ENCODE results near the gene HSD17B1. TPM values are rescaled to one million over a fixed set of nuclear protein-coding genes. Genes with fewer than 3 reads are reported as not detected.

The HSD17B1 gene
- total RNA-seq, 4 donors from 2014 or later: 0.41 to 2.2 (median 0.95) TPM; not detected in 1

DNA sequence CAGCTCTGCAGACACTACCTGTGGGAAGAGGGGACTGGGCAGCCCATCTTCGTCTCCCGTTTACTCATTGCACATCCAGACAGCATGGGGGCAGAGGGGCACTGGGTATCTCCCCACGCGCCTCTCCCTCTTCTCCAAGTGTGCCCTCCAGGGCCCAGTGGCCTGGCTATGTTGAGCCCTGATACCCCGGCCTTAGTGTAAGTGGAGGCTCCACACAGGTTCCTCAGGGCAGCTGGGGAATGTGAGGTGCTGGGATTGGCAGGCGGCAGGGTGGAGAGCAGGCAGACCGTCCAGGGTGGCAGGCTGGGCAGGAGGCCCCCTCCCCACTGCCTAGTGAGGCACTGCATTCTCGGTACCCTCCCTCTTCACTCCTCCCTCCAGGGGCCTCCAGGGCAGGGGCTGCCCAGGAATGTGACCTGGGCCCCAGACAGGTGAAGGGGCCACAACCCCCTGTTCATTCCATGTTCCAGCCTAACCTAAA is 29.9 kb upstream of the HSD17B1 start:
- no peak for TF ChIP-seq POLR2AphosphoS5 (IDR thresholded peaks at IDR 0.05)
- no peak for TF ChIP-seq POLR2A (IDR thresholded peaks at IDR 0.05)
- TF ChIP-seq, protein P1, sequence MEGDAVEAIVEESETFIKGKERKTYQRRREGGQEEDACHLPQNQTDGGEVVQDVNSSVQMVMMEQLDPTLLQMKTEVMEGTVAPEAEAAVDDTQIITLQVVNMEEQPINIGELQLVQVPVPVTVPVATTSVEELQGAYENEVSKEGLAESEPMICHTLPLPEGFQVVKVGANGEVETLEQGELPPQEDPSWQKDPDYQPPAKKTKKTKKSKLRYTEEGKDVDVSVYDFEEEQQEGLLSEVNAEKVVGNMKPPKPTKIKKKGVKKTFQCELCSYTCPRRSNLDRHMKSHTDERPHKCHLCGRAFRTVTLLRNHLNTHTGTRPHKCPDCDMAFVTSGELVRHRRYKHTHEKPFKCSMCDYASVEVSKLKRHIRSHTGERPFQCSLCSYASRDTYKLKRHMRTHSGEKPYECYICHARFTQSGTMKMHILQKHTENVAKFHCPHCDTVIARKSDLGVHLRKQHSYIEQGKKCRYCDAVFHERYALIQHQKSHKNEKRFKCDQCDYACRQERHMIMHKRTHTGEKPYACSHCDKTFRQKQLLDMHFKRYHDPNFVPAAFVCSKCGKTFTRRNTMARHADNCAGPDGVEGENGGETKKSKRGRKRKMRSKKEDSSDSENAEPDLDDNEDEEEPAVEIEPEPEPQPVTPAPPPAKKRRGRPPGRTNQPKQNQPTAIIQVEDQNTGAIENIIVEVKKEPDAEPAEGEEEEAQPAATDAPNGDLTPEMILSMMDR (IDR thresholded peaks at IDR 0.05): no peak
- no peak for TF ChIP-seq EP300 (IDR thresholded peaks at IDR 0.05; ENCODE audit: low read depth)
- in situ Hi-C loops (cut with MboI; ENCODE audit: low pct_ligation_motif_present in 1 of 4, low pct_unique_long_range_greater_than_20kb in 1 of 4, low sequenced_read_pairs in 3 of 4) (loop anchor here (10.0 to 25.0 kb wide), 5 partner anchors 88 to 211 kb away; partner anchors contain the start of gene CAVIN1 (in 1 of the 4)), intact Hi-C loops (cut with DNase I; ENCODE audit: low total_unique reads) (loop anchor here (10.0 kb wide), 1 partner anchor 98 kb away; the partner anchor contains the start of gene CAVIN1)
- no peak for DNase-seq
- 92% methylated on average over 8 of the region's 8 CpGs; no CpG with 5 or more reads in 1 of the 2 donors for WGBS, 2 donors (ENCODE audit: low coverage in 1 of 2)
- H3K36me3 ChIP-seq: no peaks in the 10 kb centered on the region
- peak overlapping the region; percentile 89 to 98 (median 92) for H3K27ac ChIP-seq
- no peaks in the 10 kb centered on the region for H3K27me3 ChIP-seq
- H3K9me3 ChIP-seq: no peaks in the 10 kb centered on the region
- peaks cover 58 to 69% (median 63%) of the 10 kb centered on the region in 4 donors for H3K4me1 ChIP-seq
- no peak overlapping the region for H3K4me3 ChIP-seq

DNA sequence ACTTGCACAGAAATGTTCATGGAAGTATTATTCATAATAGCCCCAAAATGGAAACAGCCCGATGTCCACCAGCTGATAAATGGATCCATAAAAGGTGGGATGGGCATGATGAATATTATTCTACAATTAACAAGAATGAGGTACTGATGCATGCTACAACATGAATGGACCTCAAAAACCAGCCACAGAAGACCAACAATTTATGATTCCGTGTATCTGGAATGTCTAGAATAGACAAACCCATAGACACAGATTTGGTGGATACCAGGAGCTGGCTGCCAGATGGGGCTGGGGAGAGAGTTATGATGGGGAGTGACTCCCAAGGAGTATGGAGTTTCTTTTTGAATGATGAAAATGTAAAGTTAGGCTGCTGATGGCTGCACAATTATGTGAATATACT is 27.5 kb upstream of the HSD17B1 start:
- intact Hi-C loops (cut with DNase I; ENCODE audit: low total_unique reads): loop anchor here (5.0 to 10.0 kb wide), 2 partner anchors 100 to 203 kb away; partner anchors contain the start of gene CAVIN1

DNA sequence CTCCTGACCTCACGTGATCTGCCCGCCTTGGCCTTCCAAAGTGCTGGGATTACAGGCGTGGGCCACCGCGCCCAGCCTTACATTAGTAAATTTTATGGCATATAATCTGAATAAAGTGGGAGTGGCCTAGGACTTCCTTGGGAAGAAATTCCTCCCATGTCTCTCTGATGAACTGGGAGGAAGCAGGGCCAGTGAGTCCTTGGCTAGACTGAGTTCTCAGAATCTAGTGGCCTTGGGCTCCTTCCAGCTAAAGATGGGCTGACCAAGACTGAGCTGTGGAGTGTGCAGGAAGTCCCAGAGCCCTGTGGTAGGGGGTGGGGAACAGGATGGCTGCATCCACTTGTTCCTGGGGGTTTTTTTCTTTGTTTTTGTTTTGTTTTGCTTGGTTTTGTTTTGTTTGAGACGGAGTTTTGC is 26.7 kb upstream of the HSD17B1 start:
- DNase-seq: peak; percentile 49
- peaks cover 29 to 57% (median 38%) of the 10 kb centered on the region in 4 donors for H3K4me1 ChIP-seq
- TF ChIP-seq POLR2A (IDR thresholded peaks at IDR 0.05) (no peak), POLR2AphosphoS5 (IDR thresholded peaks at IDR 0.05) (peak in 1 of 3 donors; percentile 7)
- intact Hi-C loops (cut with DNase I; ENCODE audit: low total_unique reads): loop anchor here (5.0 to 10.0 kb wide), 2 partner anchors 101 to 204 kb away; partner anchors contain the start of gene CAVIN1
- 20 to 52% methylated on average over 1 to 6 of the region's 6 CpGs for WGBS, 2 donors (ENCODE audit: low coverage in 1 of 2)
- H3K27ac ChIP-seq: peak overlapping the region; percentile 60 to 72 (median 70)
- in situ Hi-C loops (cut with MboI; ENCODE audit: low pct_ligation_motif_present in 1 of 4, low pct_unique_long_range_greater_than_20kb in 1 of 4, low sequenced_read_pairs in 3 of 4): loop anchor here in 2 of 4 donors (5.0 to 10.0 kb wide), 3 partner anchors 91 to 204 kb away; no protein-coding TSS in a partner anchor
- no peaks in the 10 kb centered on the region for H3K27me3 ChIP-seq
- H3K4me3 ChIP-seq: no peak overlapping the region
- no peaks in the 10 kb centered on the region for H3K9me3 ChIP-seq
- no peaks in the 10 kb centered on the region for H3K36me3 ChIP-seq

More for the DNA sequence above, 27.5 kb upstream of the HSD17B1 start:
- no peak for DNase-seq
- in situ Hi-C loops (cut with MboI; ENCODE audit: low pct_ligation_motif_present in 1 of 4, low pct_unique_long_range_greater_than_20kb in 1 of 4, low sequenced_read_pairs in 3 of 4): loop anchor here in 2 of 4 donors (5.0 to 10.0 kb wide), 3 partner anchors 90 to 203 kb away; no protein-coding TSS in a partner anchor
- Histone ChIP-seq H3K36me3 (no peaks in the 10 kb centered on the region), H3K27ac (peak overlapping the region in 3 of 4 donors; percentile 60 to 72 (median 68)), H3K9me3 (no peaks in the 10 kb centered on the region), H3K27me3 (no peaks in the 10 kb centered on the region), H3K4me1 (peaks cover 37 to 57% (median 39%) of the 10 kb centered on the region in 4 donors), H3K4me3 (no peak overlapping the region)
- 83 to 85% methylated on average over 2 of the region's 2 CpGs for WGBS, 2 donors (ENCODE audit: low coverage in 1 of 2)
- TF ChIP-seq, protein P1 (IDR thresholded peaks at IDR 0.05): no peak
- TF ChIP-seq POLR2AphosphoS5 (IDR thresholded peaks at IDR 0.05) (no peak), EP300 (IDR thresholded peaks at IDR 0.05; ENCODE audit: low read depth) (no peak), POLR2A (IDR thresholded peaks at IDR 0.05) (no peak)

DNA sequence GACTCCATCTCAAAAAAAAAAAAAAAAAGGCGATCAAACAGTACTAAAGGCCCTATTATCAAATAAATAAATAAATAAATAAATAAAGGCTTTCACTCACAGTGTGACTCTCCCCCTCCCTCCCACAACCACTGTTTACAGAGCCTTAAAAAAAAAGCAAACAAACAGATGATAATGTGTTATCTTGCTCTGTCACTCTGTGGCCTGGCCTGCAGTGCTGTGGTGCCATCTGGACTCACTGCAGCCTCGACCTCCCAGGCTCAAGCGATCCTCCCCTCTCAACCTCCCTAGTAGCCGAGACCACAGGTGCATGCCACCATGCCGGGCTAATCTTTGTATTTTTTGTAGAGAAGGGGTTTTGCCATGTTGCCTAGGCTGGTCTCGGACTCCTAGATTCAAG is 24.8 kb upstream of the HSD17B1 start:
- Histone ChIP-seq H3K4me3 (no peak overlapping the region), H3K27me3 (no peaks in the 10 kb centered on the region), H3K9me3 (no peaks in the 10 kb centered on the region), H3K36me3 (no peaks in the 10 kb centered on the region), H3K4me1 (peaks cover 15 to 49% (median 30%) of the 10 kb centered on the region in 4 donors), H3K27ac (no peak overlapping the region)
- TF ChIP-seq POLR2A (IDR thresholded peaks at IDR 0.05): no peak
- intact Hi-C loops (cut with DNase I; ENCODE audit: low total_unique reads): loop anchor here (5.0 to 10.0 kb wide), 2 partner anchors 103 to 206 kb away; partner anchors contain the start of gene CAVIN1
- in situ Hi-C loops (cut with MboI; ENCODE audit: low pct_ligation_motif_present in 1 of 4, low pct_unique_long_range_greater_than_20kb in 1 of 4, low sequenced_read_pairs in 3 of 4): loop anchor here in 2 of 4 donors (5.0 to 10.0 kb wide), 3 partner anchors 93 to 206 kb away; no protein-coding TSS in a partner anchor
- no peak for DNase-seq
- WGBS, 2 donors (ENCODE audit: low coverage in 1 of 2): 93% methylated on average over 6 of the region's 6 CpGs; no CpG with 5 or more reads in 1 of the 2 donors

DNA sequence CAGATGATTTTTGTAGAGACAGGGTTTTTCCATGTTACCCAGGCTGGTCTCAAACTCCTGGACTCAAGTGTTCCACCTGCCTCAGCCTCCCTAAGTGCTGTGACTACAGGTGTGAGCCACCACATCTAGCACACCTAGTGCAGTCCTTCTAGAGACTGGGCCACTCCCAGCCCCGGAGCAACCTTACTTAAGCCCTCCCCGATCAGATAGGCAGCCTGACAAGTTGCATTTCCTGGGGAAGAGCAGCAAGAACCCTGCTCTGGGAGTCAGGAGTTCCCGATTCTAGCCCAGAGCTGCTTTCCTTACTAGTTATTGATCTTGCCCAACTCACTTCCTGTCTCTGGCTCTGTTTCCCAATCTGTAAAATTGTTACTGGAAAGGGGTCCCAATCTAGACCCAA is 23.7 kb upstream of the HSD17B1 start:
- no peaks in the 10 kb centered on the region for H3K9me3 ChIP-seq
- H3K36me3 ChIP-seq: no peaks in the 10 kb centered on the region
- intact Hi-C loops (cut with DNase I; ENCODE audit: low total_unique reads) (loop anchor here (5.0 to 10.0 kb wide), 2 partner anchors 104 to 207 kb away; partner anchors contain the start of gene CAVIN1), in situ Hi-C loops (cut with MboI; ENCODE audit: low pct_ligation_motif_present in 1 of 4, low pct_unique_long_range_greater_than_20kb in 1 of 4, low sequenced_read_pairs in 3 of 4) (loop anchor here in 2 of 4 donors (5.0 to 10.0 kb wide), 3 partner anchors 94 to 207 kb away; no protein-coding TSS in a partner anchor)
- no peak overlapping the region for H3K27ac ChIP-seq
- H3K27me3 ChIP-seq: no peaks in the 10 kb centered on the region
- H3K4me3 ChIP-seq: no peak overlapping the region
- WGBS, 2 donors (ENCODE audit: low coverage in 1 of 2): 58 to 60% methylated on average over 1 to 3 of the region's 3 CpGs
- no peak for TF ChIP-seq POLR2AphosphoS5 (IDR thresholded peaks at IDR 0.05)
- TF ChIP-seq, protein P1 (IDR thresholded peaks at IDR 0.05): no peak
- TF ChIP-seq EP300 (IDR thresholded peaks at IDR 0.05; ENCODE audit: low read depth): no peak
- TF ChIP-seq POLR2A (IDR thresholded peaks at IDR 0.05): no peak
- no peak for DNase-seq
- peaks cover 13 to 47% (median 29%) of the 10 kb centered on the region in 4 donors for H3K4me1 ChIP-seq
